HG03135 (cell line): Measurements from ENCODE around the gene PIBF1.
"Not testable (repeated sequence)": the region's sequence is repeated elsewhere in the genome, so short reads cannot be mapped to it uniquely, and the experiment has no call there.

Experiments
- ATAC-seq: cut with Tn5 transposase; IDR thresholded peaks from one replicate; pipeline ENCODE4 v1.9.1; 2021; ENCODE audit warnings: mild to moderate bottlenecking, moderate library complexity; ENCODE audit not compliant: unreplicated experiment

PIBF1 gene

DNA sequence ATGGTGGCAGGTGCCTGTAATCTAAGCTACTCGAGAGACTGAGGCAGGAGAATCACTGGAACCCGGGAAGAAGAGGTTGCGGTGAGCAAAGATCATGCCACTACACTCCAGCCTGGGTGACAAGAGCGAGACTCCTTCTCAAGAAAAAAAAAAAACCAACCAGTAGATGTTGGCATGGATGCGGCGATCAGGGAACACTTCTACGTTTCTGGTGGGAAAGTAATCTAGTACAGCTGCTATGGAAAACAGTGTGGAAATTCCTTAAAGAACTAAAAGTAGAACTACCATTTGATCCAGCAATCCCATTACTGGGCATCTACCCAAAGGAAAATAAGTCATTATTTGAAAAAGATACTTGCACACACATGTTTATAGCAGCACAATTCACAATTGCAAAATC lies 119.6 kb downstream of the PIBF1 start:
- ATAC-seq: not testable (repeated sequence)

- ATAC-seq: no peak
Observed at GRCh38 chr13:72908416-72908815, 126.5 kb downstream of the PIBF1 start.

DNA sequence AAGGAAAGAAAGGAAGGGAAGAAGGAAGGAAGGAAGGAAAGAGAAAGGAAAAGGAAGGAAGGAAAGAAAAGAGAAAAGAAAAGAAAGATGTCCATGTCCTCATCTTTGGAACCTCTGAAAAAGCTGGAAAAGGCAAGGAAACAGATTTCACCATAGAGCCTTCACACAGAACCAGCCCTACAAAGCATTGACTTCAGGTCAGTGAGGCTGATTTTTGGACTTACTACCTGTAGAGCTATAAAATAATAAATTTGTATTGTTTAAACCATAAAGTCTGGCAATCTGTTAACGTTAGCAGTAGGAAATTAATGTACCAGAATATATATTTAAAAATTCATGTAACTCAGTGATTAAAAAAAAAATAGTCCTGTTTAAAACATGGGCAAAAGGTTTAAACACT lies 130.0 kb downstream of the PIBF1 start:
- no peak for ATAC-seq

- no peak for ATAC-seq
Observed at GRCh38 chr13:72920097-72920496, 138.2 kb downstream of the PIBF1 start.

GRCh38 chr13:72931311-72931710 lies 149.4 kb downstream of the PIBF1 start:
- ATAC-seq: no peak

GRCh38 chr13:72932250-72932649 lies 150.3 kb downstream of the PIBF1 start:
- no peak for ATAC-seq

GRCh38 chr13:72946267-72946666 lies 164.3 kb downstream of the PIBF1 start:
- ATAC-seq: not testable (repeated sequence)

DNA sequence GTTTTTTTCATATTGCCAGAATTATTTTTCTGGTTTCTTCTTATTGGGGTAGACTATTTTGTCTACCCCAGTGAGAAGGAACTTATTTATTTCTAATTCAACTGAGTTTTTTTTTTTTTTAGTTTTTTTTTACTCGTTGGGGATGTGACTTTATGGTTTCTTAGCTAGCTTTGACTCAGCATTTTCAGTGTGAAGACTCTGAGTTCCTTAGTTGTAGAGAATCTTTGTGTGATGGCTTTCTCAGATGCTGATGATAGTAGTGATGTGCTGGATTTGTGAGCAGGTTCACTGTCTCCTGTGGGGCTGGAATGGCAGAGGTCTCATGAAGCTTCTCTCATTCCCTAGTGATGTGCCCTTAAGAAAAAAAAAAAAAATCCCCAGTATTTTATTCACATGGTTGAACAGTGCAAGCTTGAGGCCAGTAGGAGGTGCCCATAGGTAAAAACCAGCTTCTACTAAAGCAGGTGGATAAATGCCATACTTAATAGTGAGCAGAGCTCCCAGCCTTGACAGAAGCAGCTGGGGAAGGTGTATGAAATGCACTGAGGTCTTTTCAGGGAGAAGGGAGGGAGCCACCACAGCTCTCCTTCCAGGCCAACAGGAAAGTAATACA lies 170.7 kb downstream of the PIBF1 start:
- ATAC-seq: no peak

- ATAC-seq: no peak
Observed at GRCh38 chr13:72953391-72953965, 171.5 kb downstream of the PIBF1 start.

DNA sequence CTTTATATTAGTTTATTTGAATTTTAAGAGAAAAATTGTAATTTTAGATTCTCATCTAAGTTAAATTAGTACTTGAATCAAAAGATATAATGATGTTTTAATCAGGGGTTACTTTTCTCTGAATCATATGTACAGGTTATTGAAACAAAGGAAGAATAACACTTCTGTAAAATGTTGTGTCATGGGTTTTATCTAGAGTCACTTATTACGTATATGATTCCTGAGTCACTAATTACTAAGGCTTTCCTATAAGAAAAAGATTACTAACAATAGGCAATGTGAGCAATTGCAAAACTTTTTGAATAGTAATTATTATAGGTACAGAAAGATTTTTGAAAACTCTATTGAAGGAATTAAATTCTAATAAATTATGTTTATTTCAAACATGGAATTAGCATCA lies 177.7 kb downstream of the PIBF1 start:
- ATAC-seq: no peak

- no peak for ATAC-seq
Observed at GRCh38 chr13:72960114-72960513, 178.2 kb downstream of the PIBF1 start.

GRCh38 chr13:72960541-72960940 lies 178.6 kb downstream of the PIBF1 start:
- ATAC-seq: no peak

DNA sequence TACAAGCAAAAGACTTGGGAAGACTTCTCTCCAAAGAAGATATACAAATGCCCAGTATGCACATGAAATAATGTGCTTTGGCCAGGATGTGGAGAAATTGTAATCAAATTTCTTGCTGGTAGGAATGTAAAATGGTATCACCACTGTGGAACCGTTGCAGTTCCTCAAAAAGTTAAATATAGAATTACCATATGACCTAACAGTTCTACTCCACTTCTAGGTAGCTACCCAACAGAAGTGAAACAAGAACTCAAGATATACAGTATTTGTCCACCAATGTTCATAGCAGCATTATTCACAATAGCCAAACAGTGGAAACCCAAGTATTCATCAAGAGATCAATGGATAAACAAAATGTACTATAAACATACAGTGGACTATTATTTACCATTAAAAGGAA lies 181.8 kb downstream of the PIBF1 start:
- ATAC-seq: peak; percentile 84

DNA sequence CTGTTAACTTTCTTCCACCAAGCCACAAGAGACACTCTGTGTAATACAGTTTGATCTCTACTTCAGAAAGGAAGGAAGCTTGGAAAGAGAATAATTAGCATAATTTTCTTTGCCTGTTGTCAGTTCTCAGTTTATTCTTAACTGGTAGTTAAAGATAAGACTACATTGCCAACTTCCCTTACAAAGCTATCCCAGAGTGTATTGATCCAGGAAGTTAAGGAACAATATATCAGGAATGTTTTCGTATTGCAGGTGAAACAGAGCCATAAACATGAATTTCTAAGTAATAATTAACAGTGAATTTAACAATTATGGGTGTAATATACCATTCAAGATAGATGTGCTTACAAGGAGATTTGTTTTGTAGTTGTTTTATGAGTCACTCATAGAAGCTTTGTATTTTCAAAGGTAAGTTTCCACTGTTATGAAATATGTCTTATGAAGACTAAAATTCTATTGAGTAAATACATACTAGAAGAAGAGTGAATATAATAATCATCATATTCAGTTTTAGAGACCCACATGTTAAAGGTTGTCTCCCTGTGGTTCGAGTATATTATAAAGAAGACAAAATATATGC lies 188.5 kb downstream of the PIBF1 start:
- no peak for ATAC-seq

DNA sequence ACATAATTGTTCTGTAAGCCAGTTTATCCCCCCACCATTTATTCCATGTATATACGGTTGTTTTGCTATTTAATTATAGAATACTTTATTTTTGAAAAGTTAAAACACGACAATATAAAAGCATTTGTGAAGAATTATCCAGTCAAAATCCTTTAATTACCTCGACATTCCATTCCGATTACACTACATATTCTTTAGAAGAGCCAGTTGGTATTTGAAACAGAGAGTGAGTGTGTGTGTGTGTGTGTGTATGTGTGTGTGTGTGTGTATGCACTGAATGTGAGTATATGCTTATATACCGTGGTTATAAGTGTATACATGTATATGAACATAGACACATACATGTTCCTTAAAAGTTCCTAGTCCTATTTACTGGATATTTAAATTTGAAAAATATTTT lies 189.0 kb downstream of the PIBF1 start:
- ATAC-seq: no peak

DNA sequence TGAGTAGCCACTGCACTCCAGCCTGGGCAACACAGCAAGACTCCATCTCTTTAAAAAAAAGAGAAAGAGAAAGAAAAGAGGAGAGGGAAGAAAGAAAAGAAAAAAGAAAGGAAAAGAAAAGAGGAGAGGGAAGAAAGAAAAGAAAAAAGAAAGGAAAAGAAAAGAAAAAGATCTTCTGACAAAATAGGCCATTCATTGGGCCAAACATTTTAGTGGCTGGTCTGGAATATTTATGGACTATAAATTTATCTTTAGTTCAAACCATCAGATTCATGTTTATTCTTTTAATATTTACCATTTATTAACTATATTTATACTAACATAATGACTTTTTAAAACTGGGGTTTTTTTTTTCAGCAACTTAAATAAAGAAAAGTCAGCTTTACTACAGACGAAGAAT lies 191.3 kb downstream of the PIBF1 start:
- no peak for ATAC-seq

DNA sequence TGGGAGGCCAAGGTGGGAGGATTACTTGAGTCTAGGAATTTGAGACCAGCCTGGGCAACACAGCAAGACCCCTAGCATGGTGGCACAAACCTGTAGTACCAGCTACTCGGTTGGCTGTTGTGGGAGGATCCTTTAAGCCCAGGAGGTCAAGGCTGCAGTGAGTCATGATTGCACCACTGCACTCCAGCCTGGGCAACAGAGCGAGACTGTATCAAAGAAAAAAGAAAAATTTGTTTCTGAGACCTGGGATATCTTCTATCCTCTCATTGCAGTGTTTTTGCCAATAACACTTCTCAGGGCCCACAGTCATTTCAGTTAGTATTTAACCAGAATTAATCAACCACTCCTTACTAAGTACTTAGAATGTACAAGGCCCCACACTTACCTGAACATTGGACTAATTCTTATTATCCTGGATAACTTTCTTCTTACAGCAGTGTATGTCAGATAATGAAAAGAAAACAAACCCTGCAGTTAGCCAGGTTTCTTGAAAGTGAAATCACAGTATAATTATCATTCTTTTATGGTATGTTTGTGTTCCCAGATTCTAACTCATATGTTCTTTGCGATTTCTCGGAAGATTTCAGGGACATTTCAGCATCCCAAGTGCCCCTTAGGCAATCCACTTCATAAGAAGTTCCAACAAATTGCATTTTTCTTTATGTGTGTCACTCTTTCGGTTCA lies 201.3 kb downstream of the PIBF1 start:
- ATAC-seq: no peak

GRCh38 chr13:72985610-72986009 lies 203.7 kb downstream of the PIBF1 start:
- ATAC-seq: no peak

GRCh38 chr13:72986197-72986596 lies 204.3 kb downstream of the PIBF1 start:
- ATAC-seq: no peak

DNA sequence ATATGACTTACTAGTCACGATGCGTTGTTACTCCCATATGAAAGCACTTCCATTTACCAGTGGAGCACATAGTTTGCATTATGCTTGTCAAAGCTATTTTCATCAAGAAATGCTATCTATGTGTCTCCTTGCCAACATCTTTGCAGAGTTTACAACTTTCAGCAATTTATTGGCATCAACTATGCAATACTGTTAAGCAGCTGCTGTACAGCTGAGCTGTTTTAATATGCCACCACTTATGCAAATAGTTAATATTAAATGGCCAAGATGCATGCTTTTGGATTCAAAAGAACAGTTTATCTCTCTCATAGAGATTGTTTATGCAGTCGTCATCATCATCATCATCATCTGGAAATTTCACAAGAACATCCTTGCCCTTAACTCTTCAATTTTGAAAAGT lies 209.0 kb downstream of the PIBF1 start:
- no peak for ATAC-seq

- ATAC-seq: no peak
Observed at GRCh38 chr13:72998012-72998411, 216.1 kb downstream of the PIBF1 start.

DNA sequence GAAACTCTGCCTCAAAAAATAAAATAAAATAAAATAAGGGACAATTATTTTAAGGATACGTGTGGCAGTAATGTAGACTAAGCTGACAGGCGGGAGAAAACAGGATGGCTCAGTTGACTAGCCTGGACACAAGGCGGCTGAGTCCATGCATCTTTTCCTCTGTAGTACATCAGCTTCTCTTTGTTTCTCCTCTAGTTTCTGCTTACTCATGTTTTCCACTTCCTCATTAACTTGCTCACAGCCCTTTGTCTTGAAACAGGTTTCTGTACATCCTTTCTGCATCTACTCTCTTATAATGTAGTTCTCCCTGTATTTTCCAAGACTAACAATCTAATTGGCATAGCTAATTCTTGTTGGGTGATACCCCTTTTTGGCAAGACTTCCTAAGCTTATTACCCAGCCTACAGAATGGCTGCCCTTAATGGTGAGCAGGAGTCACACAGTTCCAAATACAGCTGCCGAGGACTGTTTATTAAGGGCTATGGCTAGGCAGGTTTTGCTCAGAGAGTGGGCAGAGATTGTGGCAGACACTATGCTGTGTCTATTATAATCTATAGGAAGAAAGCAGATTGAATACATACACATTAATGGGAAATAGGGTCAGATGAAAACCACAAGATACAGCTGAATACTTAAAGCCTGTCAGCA lies 218.2 kb downstream of the PIBF1 start:
- ATAC-seq: peak; percentile 79
